Measurements from ENCODE around the gene ARNT2. TPM values are rescaled to one million over a fixed set of nuclear protein-coding genes. Genes with fewer than 3 reads are reported as not detected.

The ARNT2 gene
- polyA plus RNA-seq, 2 donors, result 0.33 to 0.94 TPM

GRCh38 chr15:80595396-80595795 is 191.2 kb downstream of the ARNT2 start:
- H3K36me3 ChIP-seq (ENCODE audit: control insufficient read depth in 2 of 2, insufficient read depth in 2 of 2, low read length in 1 of 2), result no peaks in the 10 kb centered on the region
- 20 to 25% methylated on average over 1 of the region's 1 CpG for WGBS, 2 donors
- H3K9me3 ChIP-seq (ENCODE audit: control insufficient read depth in 2 of 2, insufficient read depth in 1 of 2, low read depth in 1 of 2, low read length in 1 of 2), result no peaks in the 10 kb centered on the region
- H3K27me3 ChIP-seq (ENCODE audit: control insufficient read depth in 1 of 2, insufficient read depth in 2 of 2, low read length in 2 of 2), result no peaks in the 10 kb centered on the region
- no peak overlapping the region for H3K27ac ChIP-seq (ENCODE audit: low read depth in 2 of 2, low read length in 1 of 2)
- no peak overlapping the region for H3K4me3 ChIP-seq (ENCODE audit: low read depth in 1 of 2, low read length in 2 of 2)
- peaks cover 2 to 10% of the 10 kb centered on the region in 2 donors for H3K4me1 ChIP-seq (ENCODE audit: control insufficient read depth in 2 of 2, insufficient read depth in 2 of 2, low read length in 1 of 2)

GRCh38 chr15:80596521-80596976 is 192.4 kb downstream of the ARNT2 start:
- Histone ChIP-seq H3K27ac (ENCODE audit: low read depth in 2 of 2, low read length in 1 of 2) (peak overlapping the region; percentile 20 to 59), H3K9me3 (ENCODE audit: control insufficient read depth in 2 of 2, insufficient read depth in 1 of 2, low read depth in 1 of 2, low read length in 1 of 2) (no peaks in the 10 kb centered on the region), H3K4me1 (ENCODE audit: control insufficient read depth in 2 of 2, insufficient read depth in 2 of 2, low read length in 1 of 2) (peaks cover 2 to 10% of the 10 kb centered on the region in 2 donors), H3K27me3 (ENCODE audit: control insufficient read depth in 1 of 2, insufficient read depth in 2 of 2, low read length in 2 of 2) (no peaks in the 10 kb centered on the region), H3K4me3 (ENCODE audit: low read depth in 1 of 2, low read length in 2 of 2) (no peak overlapping the region), H3K36me3 (ENCODE audit: control insufficient read depth in 2 of 2, insufficient read depth in 2 of 2, low read length in 1 of 2) (no peaks in the 10 kb centered on the region)
- 82% methylated on average over 7 of the region's 7 CpGs for WGBS, 2 donors

- Histone ChIP-seq H3K9me3 (ENCODE audit: control insufficient read depth in 2 of 2, insufficient read depth in 1 of 2, low read depth in 1 of 2, low read length in 1 of 2) (no peaks in the 10 kb centered on the region), H3K27me3 (ENCODE audit: control insufficient read depth in 1 of 2, insufficient read depth in 2 of 2, low read length in 2 of 2) (no peaks in the 10 kb centered on the region), H3K4me1 (ENCODE audit: control insufficient read depth in 2 of 2, insufficient read depth in 2 of 2, low read length in 1 of 2) (peaks cover 2 to 10% of the 10 kb centered on the region in 2 donors), H3K27ac (ENCODE audit: low read depth in 2 of 2, low read length in 1 of 2) (peak overlapping the region; percentile 55 to 60), H3K36me3 (ENCODE audit: control insufficient read depth in 2 of 2, insufficient read depth in 2 of 2, low read length in 1 of 2) (no peaks in the 10 kb centered on the region), H3K4me3 (ENCODE audit: low read depth in 1 of 2, low read length in 2 of 2) (no peak overlapping the region)
- WGBS, 2 donors, result 88 to 90% methylated on average over 10 of the region's 10 CpGs
Measured at GRCh38 chr15:80597076-80597475, 192.9 kb downstream of the ARNT2 start.

- H3K27me3 ChIP-seq (ENCODE audit: control insufficient read depth in 1 of 2, insufficient read depth in 2 of 2, low read length in 2 of 2), result no peaks in the 10 kb centered on the region
- H3K9me3 ChIP-seq (ENCODE audit: control insufficient read depth in 2 of 2, insufficient read depth in 1 of 2, low read depth in 1 of 2, low read length in 1 of 2), result no peaks in the 10 kb centered on the region
- H3K27ac ChIP-seq (ENCODE audit: low read depth in 2 of 2, low read length in 1 of 2), result no peak overlapping the region
- H3K4me1 ChIP-seq (ENCODE audit: control insufficient read depth in 2 of 2, insufficient read depth in 2 of 2, low read length in 1 of 2), result peaks cover 2 to 10% of the 10 kb centered on the region in 2 donors
- no peaks in the 10 kb centered on the region for H3K36me3 ChIP-seq (ENCODE audit: control insufficient read depth in 2 of 2, insufficient read depth in 2 of 2, low read length in 1 of 2)
- H3K4me3 ChIP-seq (ENCODE audit: low read depth in 1 of 2, low read length in 2 of 2), result no peak overlapping the region
- 18 to 30% methylated on average over 1 of the region's 1 CpG for WGBS, 2 donors
Measured at GRCh38 chr15:80599359-80599758, 195.2 kb downstream of the ARNT2 start.

- 91% methylated on average over 3 of the region's 3 CpGs for WGBS, 2 donors
- H3K27me3 ChIP-seq (ENCODE audit: control insufficient read depth in 1 of 2, insufficient read depth in 2 of 2, low read length in 2 of 2), result no peaks in the 10 kb centered on the region
- no peaks in the 10 kb centered on the region for H3K36me3 ChIP-seq (ENCODE audit: control insufficient read depth in 2 of 2, insufficient read depth in 2 of 2, low read length in 1 of 2)
- peaks cover 1 to 10% of the 10 kb centered on the region in 2 donors for H3K4me1 ChIP-seq (ENCODE audit: control insufficient read depth in 2 of 2, insufficient read depth in 2 of 2, low read length in 1 of 2)
- H3K9me3 ChIP-seq (ENCODE audit: control insufficient read depth in 2 of 2, insufficient read depth in 1 of 2, low read depth in 1 of 2, low read length in 1 of 2), result no peaks in the 10 kb centered on the region
- no peak overlapping the region for H3K4me3 ChIP-seq (ENCODE audit: low read depth in 1 of 2, low read length in 2 of 2)
- no peak overlapping the region for H3K27ac ChIP-seq (ENCODE audit: low read depth in 2 of 2, low read length in 1 of 2)
Measured at GRCh38 chr15:80600626-80601025, 196.4 kb downstream of the ARNT2 start.

GRCh38 chr15:80601256-80601655 is 197.1 kb downstream of the ARNT2 start:
- Histone ChIP-seq H3K27ac (ENCODE audit: low read depth in 2 of 2, low read length in 1 of 2) (no peak overlapping the region), H3K36me3 (ENCODE audit: control insufficient read depth in 2 of 2, insufficient read depth in 2 of 2, low read length in 1 of 2) (no peaks in the 10 kb centered on the region), H3K4me3 (ENCODE audit: low read depth in 1 of 2, low read length in 2 of 2) (no peak overlapping the region), H3K27me3 (ENCODE audit: control insufficient read depth in 1 of 2, insufficient read depth in 2 of 2, low read length in 2 of 2) (no peaks in the 10 kb centered on the region), H3K4me1 (ENCODE audit: control insufficient read depth in 2 of 2, insufficient read depth in 2 of 2, low read length in 1 of 2) (peaks cover 0 to 7% of the 10 kb centered on the region in 2 donors), H3K9me3 (ENCODE audit: control insufficient read depth in 2 of 2, insufficient read depth in 1 of 2, low read depth in 1 of 2, low read length in 1 of 2) (no peaks in the 10 kb centered on the region)
- 80 to 84% methylated on average over 4 of the region's 4 CpGs for WGBS, 2 donors

GRCh38 chr15:80604583-80605575 is 200.7 kb downstream of the ARNT2 start:
- Histone ChIP-seq H3K4me3 (ENCODE audit: low read depth in 1 of 2, low read length in 2 of 2) (no peak overlapping the region), H3K4me1 (ENCODE audit: control insufficient read depth in 2 of 2, insufficient read depth in 2 of 2, low read length in 1 of 2) (peaks cover 0 to 6% of the 10 kb centered on the region in 2 donors), H3K27ac (ENCODE audit: low read depth in 2 of 2, low read length in 1 of 2) (no peak overlapping the region), H3K27me3 (ENCODE audit: control insufficient read depth in 1 of 2, insufficient read depth in 2 of 2, low read length in 2 of 2) (no peaks in the 10 kb centered on the region), H3K9me3 (ENCODE audit: control insufficient read depth in 2 of 2, insufficient read depth in 1 of 2, low read depth in 1 of 2, low read length in 1 of 2) (no peaks in the 10 kb centered on the region), H3K36me3 (ENCODE audit: control insufficient read depth in 2 of 2, insufficient read depth in 2 of 2, low read length in 1 of 2) (no peaks in the 10 kb centered on the region)
- WGBS, 2 donors, result 77 to 78% methylated on average over 14 of the region's 14 CpGs

GRCh38 chr15:80605591-80606150 is 201.5 kb downstream of the ARNT2 start:
- H3K36me3 ChIP-seq (ENCODE audit: control insufficient read depth in 2 of 2, insufficient read depth in 2 of 2, low read length in 1 of 2), result no peaks in the 10 kb centered on the region
- no peaks in the 10 kb centered on the region for H3K27me3 ChIP-seq (ENCODE audit: control insufficient read depth in 1 of 2, insufficient read depth in 2 of 2, low read length in 2 of 2)
- no peak overlapping the region for H3K4me3 ChIP-seq (ENCODE audit: low read depth in 1 of 2, low read length in 2 of 2)
- 86 to 92% methylated on average over 6 of the region's 6 CpGs for WGBS, 2 donors
- no peaks in the 10 kb centered on the region for H3K9me3 ChIP-seq (ENCODE audit: control insufficient read depth in 2 of 2, insufficient read depth in 1 of 2, low read depth in 1 of 2, low read length in 1 of 2)
- H3K27ac ChIP-seq (ENCODE audit: low read depth in 2 of 2, low read length in 1 of 2), result no peak overlapping the region
- peaks cover 0 to 6% of the 10 kb centered on the region in 2 donors for H3K4me1 ChIP-seq (ENCODE audit: control insufficient read depth in 2 of 2, insufficient read depth in 2 of 2, low read length in 1 of 2)

GRCh38 chr15:80606511-80607071 is 202.4 kb downstream of the ARNT2 start:
- Histone ChIP-seq H3K9me3 (ENCODE audit: control insufficient read depth in 2 of 2, insufficient read depth in 1 of 2, low read depth in 1 of 2, low read length in 1 of 2) (no peaks in the 10 kb centered on the region), H3K4me1 (ENCODE audit: control insufficient read depth in 2 of 2, insufficient read depth in 2 of 2, low read length in 1 of 2) (peaks cover 0 to 6% of the 10 kb centered on the region in 2 donors), H3K36me3 (ENCODE audit: control insufficient read depth in 2 of 2, insufficient read depth in 2 of 2, low read length in 1 of 2) (no peaks in the 10 kb centered on the region), H3K27me3 (ENCODE audit: control insufficient read depth in 1 of 2, insufficient read depth in 2 of 2, low read length in 2 of 2) (no peaks in the 10 kb centered on the region), H3K27ac (ENCODE audit: low read depth in 2 of 2, low read length in 1 of 2) (no peak overlapping the region), H3K4me3 (ENCODE audit: low read depth in 1 of 2, low read length in 2 of 2) (no peak overlapping the region)
- 91 to 94% methylated on average over 4 of the region's 4 CpGs for WGBS, 2 donors
